Testis (tissue), 2 donors: ENCODE data around the gene AHDC1.

ENCODE experiments used
- POLR2A ChIP-seq: fragments of 450-650 bp; IDR thresholded peaks from one replicate; pipeline ENCODE4 v1.6.1; 2017; ENCODE audit warnings: antibody characterized with exemption, mild to moderate bottlenecking, moderate library complexity
- TF ChIP-seq, protein P1 (sequence below), 3 experiments: fragments of 450-650 bp in 2 of 3; fragments of 200-600 bp in 1 of 3; sonication (generic) in 1 of 3; IDR thresholded peaks; one replicate each; pipeline ENCODE4 v1.5.1; 2016 to 2019; ENCODE audit warnings: antibody characterized with exemption in 3 of 3, mild to moderate bottlenecking in 2 of 3, moderate library complexity in 1 of 3

DNA sequence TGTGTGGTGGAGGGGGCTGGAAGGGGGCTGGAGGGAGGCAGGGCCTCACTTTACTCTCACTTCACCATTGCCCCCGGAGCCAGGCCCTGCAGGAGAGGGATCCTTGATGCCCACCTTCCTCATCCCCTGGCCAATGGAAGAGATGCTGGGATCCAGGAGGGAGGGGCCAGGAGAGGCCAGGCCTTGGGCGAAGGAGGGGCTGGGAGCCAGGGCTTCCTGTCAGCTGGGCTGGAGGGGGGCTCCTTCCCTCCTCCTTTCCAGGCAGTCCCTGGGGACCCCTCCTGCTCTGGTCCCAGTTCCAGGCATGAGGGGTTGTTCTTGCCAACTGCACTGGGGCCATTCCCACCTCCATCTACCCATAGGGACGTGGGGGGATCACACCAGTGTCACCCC lies 5.7 kb downstream of the AHDC1 start:
- TF ChIP-seq, protein P1, sequence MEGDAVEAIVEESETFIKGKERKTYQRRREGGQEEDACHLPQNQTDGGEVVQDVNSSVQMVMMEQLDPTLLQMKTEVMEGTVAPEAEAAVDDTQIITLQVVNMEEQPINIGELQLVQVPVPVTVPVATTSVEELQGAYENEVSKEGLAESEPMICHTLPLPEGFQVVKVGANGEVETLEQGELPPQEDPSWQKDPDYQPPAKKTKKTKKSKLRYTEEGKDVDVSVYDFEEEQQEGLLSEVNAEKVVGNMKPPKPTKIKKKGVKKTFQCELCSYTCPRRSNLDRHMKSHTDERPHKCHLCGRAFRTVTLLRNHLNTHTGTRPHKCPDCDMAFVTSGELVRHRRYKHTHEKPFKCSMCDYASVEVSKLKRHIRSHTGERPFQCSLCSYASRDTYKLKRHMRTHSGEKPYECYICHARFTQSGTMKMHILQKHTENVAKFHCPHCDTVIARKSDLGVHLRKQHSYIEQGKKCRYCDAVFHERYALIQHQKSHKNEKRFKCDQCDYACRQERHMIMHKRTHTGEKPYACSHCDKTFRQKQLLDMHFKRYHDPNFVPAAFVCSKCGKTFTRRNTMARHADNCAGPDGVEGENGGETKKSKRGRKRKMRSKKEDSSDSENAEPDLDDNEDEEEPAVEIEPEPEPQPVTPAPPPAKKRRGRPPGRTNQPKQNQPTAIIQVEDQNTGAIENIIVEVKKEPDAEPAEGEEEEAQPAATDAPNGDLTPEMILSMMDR (IDR thresholded peaks at IDR 0.05): no peak
- no peak for TF ChIP-seq POLR2A
